Measurements from ENCODE around the gene DLGAP4.
"Not testable (repeated sequence)": the region's sequence is repeated elsewhere in the genome, so short reads cannot be mapped to it uniquely, and the experiment has no call there.

DNA sequence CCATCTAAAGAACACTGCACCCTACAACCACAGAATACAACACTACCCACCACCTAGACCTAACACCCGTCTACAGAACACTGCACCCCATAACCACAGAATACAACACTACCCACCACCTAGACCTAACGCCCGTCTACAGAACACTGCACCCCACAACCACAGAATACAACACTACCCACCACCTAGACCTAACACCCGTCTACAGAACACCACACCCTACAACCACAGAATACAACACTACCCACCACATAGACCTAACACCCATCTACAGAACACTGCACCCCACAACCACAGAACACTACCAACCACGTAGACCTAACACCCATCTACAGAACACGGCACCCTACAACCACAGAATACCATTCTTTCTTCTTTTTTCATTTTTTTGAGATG, 258.6 kb downstream of the DLGAP4 start:
- TF ChIP-seq CTCF (IDR thresholded peaks at IDR 0.05); POLR2AphosphoS5 (IDR thresholded peaks at IDR 0.05); EP300 (IDR thresholded peaks at IDR 0.05; ENCODE audit: low read depth): not testable (repeated sequence)
